HG03432 (cell line): ENCODE measurements around the gene KDM4B.

Source experiments
- ATAC-seq: cut with Tn5 transposase; IDR thresholded peaks from one replicate; pipeline ENCODE4 v1.9.1; 2021; ENCODE audit warnings: mild to moderate bottlenecking, moderate library complexity; ENCODE audit not compliant: unreplicated experiment

KDM4B gene

GRCh38 chr19:5103061-5103701 lies 134.3 kb downstream of the KDM4B start:
- no peak for ATAC-seq

- no peak for ATAC-seq
These were observed 135.0 kb downstream of the KDM4B start for GRCh38 chr19:5103812-5104410.

- ATAC-seq: no peak
These were observed 136.0 kb downstream of the KDM4B start for GRCh38 chr19:5104871-5105351.

GRCh38 chr19:5106191-5106726 lies 137.3 kb downstream of the KDM4B start:
- ATAC-seq: no peak

GRCh38 chr19:5106971-5107370 lies 138.1 kb downstream of the KDM4B start:
- ATAC-seq: no peak

GRCh38 chr19:5107432-5108122 lies 138.7 kb downstream of the KDM4B start:
- no peak for ATAC-seq

- no peak for ATAC-seq
These were observed 139.2 kb downstream of the KDM4B start for GRCh38 chr19:5108123-5108596.

GRCh38 chr19:5108866-5109265 lies 140.0 kb downstream of the KDM4B start:
- ATAC-seq: no peak

- no peak for ATAC-seq
These were observed 140.6 kb downstream of the KDM4B start for GRCh38 chr19:5109560-5109959.

GRCh38 chr19:5110546-5110945 lies 141.6 kb downstream of the KDM4B start:
- ATAC-seq: no peak

- ATAC-seq: no peak
These were observed 142.1 kb downstream of the KDM4B start for GRCh38 chr19:5111051-5111450.

GRCh38 chr19:5112175-5112574 lies 143.3 kb downstream of the KDM4B start:
- no peak for ATAC-seq

GRCh38 chr19:5112681-5113575 lies 144.0 kb downstream of the KDM4B start:
- no peak for ATAC-seq

- no peak for ATAC-seq
These were observed 145.0 kb downstream of the KDM4B start for GRCh38 chr19:5113633-5114586.

GRCh38 chr19:5114727-5115126 lies 145.8 kb downstream of the KDM4B start:
- ATAC-seq: no peak

- no peak for ATAC-seq
These were observed 146.4 kb downstream of the KDM4B start for GRCh38 chr19:5115351-5115750.

- no peak for ATAC-seq
These were observed 146.9 kb downstream of the KDM4B start for GRCh38 chr19:5115771-5116202.

- no peak for ATAC-seq
These were observed 147.4 kb downstream of the KDM4B start for GRCh38 chr19:5116292-5116691.

GRCh38 chr19:5117421-5117820 lies 148.5 kb downstream of the KDM4B start:
- no peak for ATAC-seq

GRCh38 chr19:5118026-5118425 lies 149.1 kb downstream of the KDM4B start:
- no peak for ATAC-seq
